WTC11 (cell line): ENCODE results near the gene CIAO2A.

ENCODE experiments used
- AFF4 ChIP-seq: sonication (generic); formaldehyde crosslinking; IDR thresholded peaks from 2 replicates; pipeline ENCODE4 v1.8.1; 2023; ENCODE audit warnings: mild to moderate bottlenecking, missing genetic modification reagents, borderline replicate concordance
- ARID4B ChIP-seq: sonication (generic); formaldehyde crosslinking; IDR thresholded peaks from 2 replicates; pipeline ENCODE4 v1.8.0; 2023; ENCODE audit warnings: missing genetic modification reagents, mild to moderate bottlenecking, borderline replicate concordance
- CTCF ChIP-seq: fragments of 200-600 bp; IDR thresholded peaks from 2 replicates; pipeline ENCODE4 v1.8.0; 2022; ENCODE audit warnings: antibody characterized with exemption
- ELF4 ChIP-seq: sonication (generic); formaldehyde crosslinking; IDR thresholded peaks from 2 replicates; pipeline ENCODE4 v1.8.1; 2022; ENCODE audit warnings: low read depth, mild to moderate bottlenecking, moderate library complexity, missing genetic modification reagents
- ESRRA ChIP-seq: sonication (generic); formaldehyde crosslinking; IDR thresholded peaks from 2 replicates; pipeline ENCODE4 v1.8.1; 2022; ENCODE audit warnings: mild to moderate bottlenecking, missing genetic modification reagents, borderline replicate concordance
- FOXK1 ChIP-seq: sonication (generic); formaldehyde crosslinking; IDR thresholded peaks from 2 replicates; pipeline ENCODE4 v1.8.0; 2022; ENCODE audit warnings: mild to moderate bottlenecking, moderate library complexity, missing genetic modification reagents
- FOXP4 ChIP-seq: sonication (generic); formaldehyde crosslinking; IDR thresholded peaks from 2 replicates; pipeline ENCODE4 v1.8.0; 2022; ENCODE audit warnings: mild to moderate bottlenecking, missing genetic modification reagents
- GABPB1 ChIP-seq: sonication (generic); formaldehyde crosslinking; IDR thresholded peaks from 2 replicates; pipeline ENCODE4 v1.8.1; 2023; ENCODE audit warnings: mild to moderate bottlenecking, missing genetic modification reagents
- MAX ChIP-seq: sonication (generic); formaldehyde crosslinking; IDR thresholded peaks from 2 replicates; pipeline ENCODE4 v1.8.0; 2022; ENCODE audit warnings: mild to moderate bottlenecking, missing genetic modification reagents
- MLX ChIP-seq: sonication (generic); formaldehyde crosslinking; IDR thresholded peaks from 2 replicates; pipeline ENCODE4 v1.8.1; 2023; ENCODE audit warnings: mild to moderate bottlenecking, missing genetic modification reagents, moderate library complexity
- RELA ChIP-seq: sonication (generic); formaldehyde crosslinking; IDR thresholded peaks from 2 replicates; pipeline ENCODE4 v1.8.1; 2022; ENCODE audit warnings: missing genetic modification reagents, mild to moderate bottlenecking, borderline replicate concordance
- TCF7 ChIP-seq: sonication (generic); formaldehyde crosslinking; IDR thresholded peaks from 2 replicates; pipeline ENCODE4 v1.8.0; 2022; ENCODE audit warnings: mild to moderate bottlenecking, low read depth, missing genetic modification reagents, moderate library complexity
- TP53 ChIP-seq: sonication (generic); formaldehyde crosslinking; IDR thresholded peaks from 2 replicates; pipeline ENCODE4 v1.8.1; 2023; ENCODE audit warnings: mild to moderate bottlenecking, missing genetic modification reagents

GRCh38 chr15:64026591-64026990, 67.0 kb downstream of the CIAO2A start:
- TF ChIP-seq ESRRA (CRISPR knock-in tag) (no peak), CTCF (no peak), MAX (no peak), TP53 (CRISPR knock-in tag) (no peak), FOXK1 (CRISPR knock-in tag) (no peak), MLX (CRISPR knock-in tag) (no peak), ELF4 (CRISPR knock-in tag) (no peak), ARID4B (no peak), GABPB1 (CRISPR knock-in tag) (no peak), FOXP4 (CRISPR knock-in tag) (no peak), RELA (no peak), AFF4 (CRISPR knock-in tag) (no peak), TCF7 (no peak)
